Measurements from ENCODE around the gene CD38.

DNA sequence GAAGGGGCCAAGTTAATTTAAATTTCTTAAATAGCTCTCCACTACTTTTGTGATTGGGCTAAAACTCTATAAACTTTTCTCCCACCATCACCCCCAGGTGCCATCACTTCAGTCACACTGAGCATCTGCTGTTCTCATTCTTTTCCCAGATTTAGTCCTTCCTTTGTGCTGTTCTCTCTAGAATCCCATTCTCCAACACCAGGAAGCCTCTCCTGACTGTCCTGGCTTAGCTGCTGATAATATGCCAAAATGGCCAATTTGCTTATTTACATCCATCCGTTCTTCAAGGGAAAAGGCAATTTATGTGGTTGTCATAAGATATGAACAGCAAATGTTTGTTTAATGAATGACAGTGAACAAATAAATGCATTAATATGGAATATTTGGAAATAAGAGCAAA is 116.3 kb downstream of the CD38 start:
- TF ChIP-seq, protein P1, sequence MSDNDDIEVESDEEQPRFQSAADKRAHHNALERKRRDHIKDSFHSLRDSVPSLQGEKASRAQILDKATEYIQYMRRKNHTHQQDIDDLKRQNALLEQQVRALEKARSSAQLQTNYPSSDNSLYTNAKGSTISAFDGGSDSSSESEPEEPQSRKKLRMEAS (CRISPR knock-in tag; IDR thresholded peaks at IDR 0.05) = no peak
- TF ChIP-seq, protein P2, sequence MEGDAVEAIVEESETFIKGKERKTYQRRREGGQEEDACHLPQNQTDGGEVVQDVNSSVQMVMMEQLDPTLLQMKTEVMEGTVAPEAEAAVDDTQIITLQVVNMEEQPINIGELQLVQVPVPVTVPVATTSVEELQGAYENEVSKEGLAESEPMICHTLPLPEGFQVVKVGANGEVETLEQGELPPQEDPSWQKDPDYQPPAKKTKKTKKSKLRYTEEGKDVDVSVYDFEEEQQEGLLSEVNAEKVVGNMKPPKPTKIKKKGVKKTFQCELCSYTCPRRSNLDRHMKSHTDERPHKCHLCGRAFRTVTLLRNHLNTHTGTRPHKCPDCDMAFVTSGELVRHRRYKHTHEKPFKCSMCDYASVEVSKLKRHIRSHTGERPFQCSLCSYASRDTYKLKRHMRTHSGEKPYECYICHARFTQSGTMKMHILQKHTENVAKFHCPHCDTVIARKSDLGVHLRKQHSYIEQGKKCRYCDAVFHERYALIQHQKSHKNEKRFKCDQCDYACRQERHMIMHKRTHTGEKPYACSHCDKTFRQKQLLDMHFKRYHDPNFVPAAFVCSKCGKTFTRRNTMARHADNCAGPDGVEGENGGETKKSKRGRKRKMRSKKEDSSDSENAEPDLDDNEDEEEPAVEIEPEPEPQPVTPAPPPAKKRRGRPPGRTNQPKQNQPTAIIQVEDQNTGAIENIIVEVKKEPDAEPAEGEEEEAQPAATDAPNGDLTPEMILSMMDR (IDR thresholded peaks at IDR 0.05) = no peak
- no peak for TF ChIP-seq FOXK1 (CRISPR knock-in tag; IDR thresholded peaks at IDR 0.05)
- no peak for TF ChIP-seq ZNF317 (CRISPR knock-in tag; IDR thresholded peaks at IDR 0.05; ENCODE audit: borderline replicate concordance, low read depth)
- TF ChIP-seq, protein P3, sequence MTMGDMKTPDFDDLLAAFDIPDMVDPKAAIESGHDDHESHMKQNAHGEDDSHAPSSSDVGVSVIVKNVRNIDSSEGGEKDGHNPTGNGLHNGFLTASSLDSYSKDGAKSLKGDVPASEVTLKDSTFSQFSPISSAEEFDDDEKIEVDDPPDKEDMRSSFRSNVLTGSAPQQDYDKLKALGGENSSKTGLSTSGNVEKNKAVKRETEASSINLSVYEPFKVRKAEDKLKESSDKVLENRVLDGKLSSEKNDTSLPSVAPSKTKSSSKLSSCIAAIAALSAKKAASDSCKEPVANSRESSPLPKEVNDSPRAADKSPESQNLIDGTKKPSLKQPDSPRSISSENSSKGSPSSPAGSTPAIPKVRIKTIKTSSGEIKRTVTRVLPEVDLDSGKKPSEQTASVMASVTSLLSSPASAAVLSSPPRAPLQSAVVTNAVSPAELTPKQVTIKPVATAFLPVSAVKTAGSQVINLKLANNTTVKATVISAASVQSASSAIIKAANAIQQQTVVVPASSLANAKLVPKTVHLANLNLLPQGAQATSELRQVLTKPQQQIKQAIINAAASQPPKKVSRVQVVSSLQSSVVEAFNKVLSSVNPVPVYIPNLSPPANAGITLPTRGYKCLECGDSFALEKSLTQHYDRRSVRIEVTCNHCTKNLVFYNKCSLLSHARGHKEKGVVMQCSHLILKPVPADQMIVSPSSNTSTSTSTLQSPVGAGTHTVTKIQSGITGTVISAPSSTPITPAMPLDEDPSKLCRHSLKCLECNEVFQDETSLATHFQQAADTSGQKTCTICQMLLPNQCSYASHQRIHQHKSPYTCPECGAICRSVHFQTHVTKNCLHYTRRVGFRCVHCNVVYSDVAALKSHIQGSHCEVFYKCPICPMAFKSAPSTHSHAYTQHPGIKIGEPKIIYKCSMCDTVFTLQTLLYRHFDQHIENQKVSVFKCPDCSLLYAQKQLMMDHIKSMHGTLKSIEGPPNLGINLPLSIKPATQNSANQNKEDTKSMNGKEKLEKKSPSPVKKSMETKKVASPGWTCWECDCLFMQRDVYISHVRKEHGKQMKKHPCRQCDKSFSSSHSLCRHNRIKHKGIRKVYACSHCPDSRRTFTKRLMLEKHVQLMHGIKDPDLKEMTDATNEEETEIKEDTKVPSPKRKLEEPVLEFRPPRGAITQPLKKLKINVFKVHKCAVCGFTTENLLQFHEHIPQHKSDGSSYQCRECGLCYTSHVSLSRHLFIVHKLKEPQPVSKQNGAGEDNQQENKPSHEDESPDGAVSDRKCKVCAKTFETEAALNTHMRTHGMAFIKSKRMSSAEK (CRISPR knock-in tag; IDR thresholded peaks at IDR 0.05; ENCODE audit: borderline replicate concordance) = no peak
- no peak for TF ChIP-seq JUN (CRISPR knock-in tag; IDR thresholded peaks at IDR 0.05)
- no peak for TF ChIP-seq ATF1 (CRISPR knock-in tag; IDR thresholded peaks at IDR 0.05)
- TF ChIP-seq, protein P4, sequence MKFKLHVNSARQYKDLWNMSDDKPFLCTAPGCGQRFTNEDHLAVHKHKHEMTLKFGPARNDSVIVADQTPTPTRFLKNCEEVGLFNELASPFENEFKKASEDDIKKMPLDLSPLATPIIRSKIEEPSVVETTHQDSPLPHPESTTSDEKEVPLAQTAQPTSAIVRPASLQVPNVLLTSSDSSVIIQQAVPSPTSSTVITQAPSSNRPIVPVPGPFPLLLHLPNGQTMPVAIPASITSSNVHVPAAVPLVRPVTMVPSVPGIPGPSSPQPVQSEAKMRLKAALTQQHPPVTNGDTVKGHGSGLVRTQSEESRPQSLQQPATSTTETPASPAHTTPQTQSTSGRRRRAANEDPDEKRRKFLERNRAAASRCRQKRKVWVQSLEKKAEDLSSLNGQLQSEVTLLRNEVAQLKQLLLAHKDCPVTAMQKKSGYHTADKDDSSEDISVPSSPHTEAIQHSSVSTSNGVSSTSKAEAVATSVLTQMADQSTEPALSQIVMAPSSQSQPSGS (CRISPR knock-in tag; IDR thresholded peaks at IDR 0.05; ENCODE audit: borderline replicate concordance, low read depth) = no peak
- no peak for TF ChIP-seq NR3C1 (CRISPR knock-in tag; conservative IDR thresholded peaks at IDR 0.05; ENCODE audit: low read depth)
- TF ChIP-seq NFE2L1 (CRISPR knock-in tag; IDR thresholded peaks at IDR 0.05) = no peak
- TF ChIP-seq, protein P5, sequence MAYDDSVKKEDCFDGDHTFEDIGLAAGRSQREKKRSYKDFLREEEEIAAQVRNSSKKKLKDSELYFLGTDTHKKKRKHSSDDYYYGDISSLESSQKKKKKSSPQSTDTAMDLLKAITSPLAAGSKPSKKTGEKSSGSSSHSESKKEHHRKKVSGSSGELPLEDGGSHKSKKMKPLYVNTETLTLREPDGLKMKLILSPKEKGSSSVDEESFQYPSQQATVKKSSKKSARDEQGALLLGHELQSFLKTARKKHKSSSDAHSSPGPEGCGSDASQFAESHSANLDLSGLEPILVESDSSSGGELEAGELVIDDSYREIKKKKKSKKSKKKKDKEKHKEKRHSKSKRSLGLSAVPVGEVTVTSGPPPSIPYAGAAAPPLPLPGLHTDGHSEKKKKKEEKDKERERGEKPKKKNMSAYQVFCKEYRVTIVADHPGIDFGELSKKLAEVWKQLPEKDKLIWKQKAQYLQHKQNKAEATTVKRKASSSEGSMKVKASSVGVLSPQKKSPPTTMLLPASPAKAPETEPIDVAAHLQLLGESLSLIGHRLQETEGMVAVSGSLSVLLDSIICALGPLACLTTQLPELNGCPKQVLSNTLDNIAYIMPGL (CRISPR knock-in tag; IDR thresholded peaks at IDR 0.05) = no peak
- TF ChIP-seq ZNF138 (CRISPR knock-in tag; conservative IDR thresholded peaks at IDR 0.05) = no peak
- TF ChIP-seq ZNF423 (CRISPR knock-in tag; IDR thresholded peaks at IDR 0.05) = no peak

Data from WTC11 (cell line).